Thyroid gland (tissue), 4 donors: ENCODE measurements around the gene TFCP2.

ENCODE experiments used
- POLR2A ChIP-seq, 2 donors: fragments of 450-650 bp; IDR thresholded peaks; one replicate each; pipeline ENCODE4 v1.6.1; 2017; ENCODE audit warnings: antibody characterized with exemption in 2 of 2, mild to moderate bottlenecking in 2 of 2, moderate library complexity in 1 of 2
- TF ChIP-seq, protein P1 (sequence below), 6 experiments: fragments of 200-600 bp in 3 of 6; fragments of 450-650 bp in 3 of 6; sonication (generic) in 3 of 6; IDR thresholded peaks; one replicate each; pipeline ENCODE4 v1.5.1; 2016 to 2019; ENCODE audit warnings: antibody characterized with exemption in 6 of 6, mild to moderate bottlenecking in 2 of 6, inconsistent platforms in 1 of 6, moderate library complexity in 1 of 6

GRCh38 chr12:51208016-51208660 lies 35.2 kb upstream of the TFCP2 start:
- TF ChIP-seq, protein P1, sequence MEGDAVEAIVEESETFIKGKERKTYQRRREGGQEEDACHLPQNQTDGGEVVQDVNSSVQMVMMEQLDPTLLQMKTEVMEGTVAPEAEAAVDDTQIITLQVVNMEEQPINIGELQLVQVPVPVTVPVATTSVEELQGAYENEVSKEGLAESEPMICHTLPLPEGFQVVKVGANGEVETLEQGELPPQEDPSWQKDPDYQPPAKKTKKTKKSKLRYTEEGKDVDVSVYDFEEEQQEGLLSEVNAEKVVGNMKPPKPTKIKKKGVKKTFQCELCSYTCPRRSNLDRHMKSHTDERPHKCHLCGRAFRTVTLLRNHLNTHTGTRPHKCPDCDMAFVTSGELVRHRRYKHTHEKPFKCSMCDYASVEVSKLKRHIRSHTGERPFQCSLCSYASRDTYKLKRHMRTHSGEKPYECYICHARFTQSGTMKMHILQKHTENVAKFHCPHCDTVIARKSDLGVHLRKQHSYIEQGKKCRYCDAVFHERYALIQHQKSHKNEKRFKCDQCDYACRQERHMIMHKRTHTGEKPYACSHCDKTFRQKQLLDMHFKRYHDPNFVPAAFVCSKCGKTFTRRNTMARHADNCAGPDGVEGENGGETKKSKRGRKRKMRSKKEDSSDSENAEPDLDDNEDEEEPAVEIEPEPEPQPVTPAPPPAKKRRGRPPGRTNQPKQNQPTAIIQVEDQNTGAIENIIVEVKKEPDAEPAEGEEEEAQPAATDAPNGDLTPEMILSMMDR (IDR thresholded peaks at IDR 0.05), result no peak
- no peak for TF ChIP-seq POLR2A (IDR thresholded peaks at IDR 0.05)
